ENCODE measurements around the gene IER5L.

Gene IER5L

GRCh38 chr9:129177791-129178567 lies at the start of gene IER5L:
Gene IER5L (minus strand): TSS chr9:129178261. CDS start chr9:129178052, 209 bp downstream.
- no peaks in the 10 kb centered on the region for H3K9me3 Mint-ChIP-seq
- peak within 1 kb of the TSS; percentile 91 for H3K4me3 Mint-ChIP-seq
- DNase-seq (ENCODE audit: low spot score), result peak; percentile 94
- no peaks in the 10 kb centered on the region for H3K36me3 Mint-ChIP-seq (ENCODE audit: low read depth)
- H3K4me1 Mint-ChIP-seq (ENCODE audit: low read depth), result peaks cover 10% of the 10 kb centered on the region
- H3K27ac Mint-ChIP-seq, result peak within 1 kb of the TSS; percentile 84
- H3K27me3 Mint-ChIP-seq (ENCODE audit: low read depth), result peaks cover 6% of the 10 kb centered on the region

DNA sequence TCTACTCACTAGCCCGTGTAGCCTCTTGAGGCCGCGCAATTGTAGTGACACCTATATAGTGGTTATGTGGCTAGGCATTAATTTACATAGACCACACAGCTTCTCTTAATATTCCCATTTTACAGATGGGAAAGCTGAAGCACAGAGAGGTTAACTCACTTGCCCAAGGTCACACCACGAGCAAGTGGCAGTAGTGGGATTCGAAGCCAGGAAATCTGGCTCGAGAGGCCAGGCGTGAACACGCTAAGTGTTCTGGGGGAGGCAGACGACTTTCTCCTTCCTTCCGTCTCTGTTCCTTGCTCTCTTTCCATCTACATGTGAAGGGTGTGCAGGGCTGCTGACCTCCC lies 49.8 kb upstream of the IER5L start:
- H3K4me1 Mint-ChIP-seq (ENCODE audit: low read depth), result peaks cover 18% of the 10 kb centered on the region
- no peaks in the 10 kb centered on the region for H3K36me3 Mint-ChIP-seq (ENCODE audit: low read depth)
- H3K27me3 Mint-ChIP-seq (ENCODE audit: low read depth), result no peaks in the 10 kb centered on the region
- H3K9me3 Mint-ChIP-seq, result peaks cover 2% of the 10 kb centered on the region
- H3K4me3 Mint-ChIP-seq, result no peak overlapping the region
- H3K27ac Mint-ChIP-seq, result no peak overlapping the region
- no peak for DNase-seq (ENCODE audit: low spot score)

DNA sequence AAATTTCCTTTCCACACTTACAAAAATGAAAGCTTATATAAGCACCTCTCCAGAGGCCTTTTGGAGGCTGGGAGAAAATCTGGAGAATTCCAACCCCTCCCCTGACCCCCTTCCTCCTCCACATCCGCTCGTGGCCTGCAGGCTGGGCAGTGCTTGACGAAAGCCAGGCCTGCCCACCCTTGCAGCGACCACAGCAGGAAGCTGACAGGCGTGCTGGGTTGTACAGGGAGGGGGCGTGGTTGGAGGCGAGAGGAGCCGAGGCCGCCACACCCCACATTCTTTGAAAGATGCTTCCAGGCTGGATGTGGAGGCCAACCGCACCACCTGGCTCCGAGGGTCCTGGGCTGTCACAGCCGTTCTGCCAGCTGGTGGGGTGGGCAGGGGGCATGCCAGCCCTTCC lies 47.8 kb upstream of the IER5L start:
- peak overlapping the region; percentile 27 for H3K27ac Mint-ChIP-seq
- H3K27me3 Mint-ChIP-seq (ENCODE audit: low read depth), result no peaks in the 10 kb centered on the region
- peak; percentile 31 for DNase-seq (ENCODE audit: low spot score)
- H3K4me1 Mint-ChIP-seq (ENCODE audit: low read depth), result peaks cover 23% of the 10 kb centered on the region
- H3K36me3 Mint-ChIP-seq (ENCODE audit: low read depth), result no peaks in the 10 kb centered on the region
- H3K4me3 Mint-ChIP-seq, result peak overlapping the region; percentile 59
- H3K9me3 Mint-ChIP-seq, result no peaks in the 10 kb centered on the region

DNA sequence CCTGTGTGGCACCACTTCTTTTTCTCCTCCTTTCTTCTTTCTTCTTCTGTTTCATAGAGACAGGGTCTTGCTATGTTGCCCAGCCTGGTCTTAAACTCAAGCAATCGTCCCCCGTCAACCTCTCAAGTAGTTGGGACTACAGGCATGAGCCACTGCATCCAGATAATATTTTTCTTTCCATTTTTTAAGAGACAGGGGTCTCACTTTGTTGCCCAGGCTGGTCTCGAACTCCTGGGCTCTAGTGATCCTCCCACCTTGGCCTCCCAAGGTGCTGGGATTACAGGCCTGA lies 47.4 kb upstream of the IER5L start:
- Mint-ChIP-seq H3K4me1 (ENCODE audit: low read depth) (peaks cover 27% of the 10 kb centered on the region), H3K9me3 (no peaks in the 10 kb centered on the region), H3K27me3 (ENCODE audit: low read depth) (no peaks in the 10 kb centered on the region), H3K27ac (peak overlapping the region; percentile 27), H3K36me3 (ENCODE audit: low read depth) (no peaks in the 10 kb centered on the region), H3K4me3 (peak overlapping the region; percentile 59)
- DNase-seq (ENCODE audit: low spot score), result no peak

- no peak for DNase-seq (ENCODE audit: low spot score)
- Mint-ChIP-seq H3K27ac (peak overlapping the region; percentile 26), H3K9me3 (no peaks in the 10 kb centered on the region), H3K27me3 (ENCODE audit: low read depth) (no peaks in the 10 kb centered on the region), H3K4me3 (no peak overlapping the region), H3K4me1 (ENCODE audit: low read depth) (peaks cover 27% of the 10 kb centered on the region), H3K36me3 (ENCODE audit: low read depth) (no peaks in the 10 kb centered on the region)
Observed at GRCh38 chr9:129224618-129225489, 46.8 kb upstream of the IER5L start.

- no peaks in the 10 kb centered on the region for H3K27me3 Mint-ChIP-seq (ENCODE audit: low read depth)
- H3K9me3 Mint-ChIP-seq, result no peaks in the 10 kb centered on the region
- no peak overlapping the region for H3K4me3 Mint-ChIP-seq
- H3K27ac Mint-ChIP-seq, result no peak overlapping the region
- H3K36me3 Mint-ChIP-seq (ENCODE audit: low read depth), result no peaks in the 10 kb centered on the region
- peaks cover 25% of the 10 kb centered on the region for H3K4me1 Mint-ChIP-seq (ENCODE audit: low read depth)
- DNase-seq (ENCODE audit: low spot score), result no peak
Observed at GRCh38 chr9:129223551-129224208, 45.6 kb upstream of the IER5L start.

GRCh38 chr9:129222819-129223218 lies 44.8 kb upstream of the IER5L start:
- Mint-ChIP-seq H3K27me3 (ENCODE audit: low read depth) (no peaks in the 10 kb centered on the region), H3K4me3 (no peak overlapping the region), H3K9me3 (no peaks in the 10 kb centered on the region), H3K36me3 (ENCODE audit: low read depth) (no peaks in the 10 kb centered on the region), H3K27ac (no peak overlapping the region), H3K4me1 (ENCODE audit: low read depth) (peaks cover 25% of the 10 kb centered on the region)
- DNase-seq (ENCODE audit: low spot score), result no peak

GRCh38 chr9:129221979-129222635 lies 44.0 kb upstream of the IER5L start:
- Mint-ChIP-seq H3K4me3 (no peak overlapping the region), H3K27me3 (ENCODE audit: low read depth) (no peaks in the 10 kb centered on the region), H3K4me1 (ENCODE audit: low read depth) (peaks cover 25% of the 10 kb centered on the region), H3K27ac (no peak overlapping the region), H3K9me3 (no peaks in the 10 kb centered on the region), H3K36me3 (ENCODE audit: low read depth) (no peaks in the 10 kb centered on the region)
- DNase-seq (ENCODE audit: low spot score), result no peak

DNA sequence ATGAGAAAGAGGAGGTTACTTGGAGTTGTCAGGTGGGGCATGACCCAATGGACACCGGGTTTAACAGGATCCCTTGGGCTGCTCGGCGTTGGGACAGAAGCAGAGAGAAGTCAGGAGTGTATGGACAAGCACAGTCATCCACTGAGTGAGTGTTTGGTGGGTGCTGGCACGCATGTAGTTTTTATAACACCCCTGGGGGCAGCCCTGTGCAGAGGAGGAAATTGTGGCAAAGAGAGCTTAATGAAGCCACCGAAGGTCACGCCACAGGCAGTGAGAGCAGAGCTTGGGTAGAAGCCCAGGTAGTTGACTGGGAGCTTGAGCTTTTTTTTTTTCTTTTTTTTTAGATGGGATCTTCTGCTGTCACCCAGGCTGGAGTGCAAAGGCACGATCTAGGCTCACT lies 43.2 kb upstream of the IER5L start:
- DNase-seq (ENCODE audit: low spot score), result no peak
- Mint-ChIP-seq H3K4me3 (peak overlapping the region; percentile 13), H3K9me3 (no peaks in the 10 kb centered on the region), H3K4me1 (ENCODE audit: low read depth) (peaks cover 25% of the 10 kb centered on the region), H3K36me3 (ENCODE audit: low read depth) (no peaks in the 10 kb centered on the region), H3K27me3 (ENCODE audit: low read depth) (no peaks in the 10 kb centered on the region), H3K27ac (peak overlapping the region; percentile 0)

DNA sequence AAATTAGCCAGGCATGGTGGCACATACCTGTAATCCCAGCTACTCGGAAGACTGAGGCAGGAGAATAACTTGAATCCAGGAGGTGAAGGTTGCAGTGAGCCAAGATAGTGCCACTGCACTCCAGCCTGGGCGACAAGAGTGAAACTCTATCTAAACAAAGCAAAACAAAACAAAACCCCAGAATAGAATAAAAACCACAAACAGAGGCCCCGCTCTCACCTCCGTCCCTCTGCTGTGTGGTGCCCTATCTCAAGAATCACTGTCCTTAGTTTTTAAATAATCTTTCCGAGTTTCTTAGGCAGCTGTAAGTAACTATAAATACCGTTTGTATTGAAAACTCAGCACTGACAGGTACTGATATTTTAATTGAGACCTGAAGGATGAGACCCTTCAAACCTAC lies 42.7 kb upstream of the IER5L start:
- no peaks in the 10 kb centered on the region for H3K9me3 Mint-ChIP-seq
- H3K27me3 Mint-ChIP-seq (ENCODE audit: low read depth), result no peaks in the 10 kb centered on the region
- H3K27ac Mint-ChIP-seq, result peak overlapping the region; percentile 0
- DNase-seq (ENCODE audit: low spot score), result no peak
- H3K36me3 Mint-ChIP-seq (ENCODE audit: low read depth), result no peaks in the 10 kb centered on the region
- H3K4me1 Mint-ChIP-seq (ENCODE audit: low read depth), result peaks cover 21% of the 10 kb centered on the region
- peak overlapping the region; percentile 13 for H3K4me3 Mint-ChIP-seq

DNA sequence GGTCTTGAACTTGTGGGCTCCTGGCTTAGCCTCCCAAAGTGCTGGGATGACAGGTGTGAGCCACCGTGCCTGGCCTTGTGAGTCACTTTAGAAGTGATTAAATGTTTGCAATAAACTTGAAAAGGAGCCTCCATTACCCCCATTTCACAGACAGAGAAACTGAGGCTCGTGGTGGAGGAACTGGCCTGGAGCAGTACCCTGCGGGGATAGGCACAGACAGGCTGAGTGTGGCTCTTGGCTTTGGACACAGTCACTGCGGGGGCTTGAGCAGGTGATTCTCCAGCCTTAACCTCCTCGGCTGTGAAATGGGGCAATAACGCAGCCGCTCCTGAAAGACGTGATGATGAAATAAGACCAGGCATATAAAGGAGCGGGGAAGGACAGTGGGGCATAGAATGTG lies 40.9 kb upstream of the IER5L start:
- H3K27me3 Mint-ChIP-seq (ENCODE audit: low read depth), result no peaks in the 10 kb centered on the region
- H3K4me3 Mint-ChIP-seq, result no peak overlapping the region
- H3K4me1 Mint-ChIP-seq (ENCODE audit: low read depth), result peaks cover 9% of the 10 kb centered on the region
- no peaks in the 10 kb centered on the region for H3K36me3 Mint-ChIP-seq (ENCODE audit: low read depth)
- H3K27ac Mint-ChIP-seq, result no peak overlapping the region
- DNase-seq (ENCODE audit: low spot score), result no peak
- no peaks in the 10 kb centered on the region for H3K9me3 Mint-ChIP-seq

- no peaks in the 10 kb centered on the region for H3K9me3 Mint-ChIP-seq
- H3K4me1 Mint-ChIP-seq (ENCODE audit: low read depth), result peaks cover 9% of the 10 kb centered on the region
- no peaks in the 10 kb centered on the region for H3K27me3 Mint-ChIP-seq (ENCODE audit: low read depth)
- no peaks in the 10 kb centered on the region for H3K36me3 Mint-ChIP-seq (ENCODE audit: low read depth)
- H3K27ac Mint-ChIP-seq, result no peak overlapping the region
- no peak for DNase-seq (ENCODE audit: low spot score)
- no peak overlapping the region for H3K4me3 Mint-ChIP-seq
Observed at GRCh38 chr9:129218272-129218625, 40.2 kb upstream of the IER5L start.

DNA sequence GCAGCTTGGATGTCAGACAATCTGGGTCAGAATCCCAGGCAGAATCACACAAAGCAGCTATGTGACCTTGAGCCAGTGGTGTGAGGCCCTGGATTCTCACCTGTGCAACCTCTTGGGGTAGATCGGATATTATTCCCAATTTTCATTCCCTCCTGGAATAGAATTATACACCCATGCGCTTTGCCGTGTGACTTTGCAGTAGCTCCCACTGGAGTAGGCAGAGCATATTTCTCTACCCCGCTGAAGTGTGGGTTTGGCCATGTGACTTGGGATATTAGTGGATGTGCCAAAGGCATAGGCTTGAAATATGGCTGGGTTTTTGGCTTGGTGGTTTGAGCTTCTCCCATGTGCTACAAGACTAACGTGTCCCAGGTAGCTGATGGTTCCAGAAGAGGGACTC lies 35.5 kb upstream of the IER5L start:
- Mint-ChIP-seq H3K4me3 (no peak overlapping the region), H3K27me3 (ENCODE audit: low read depth) (no peaks in the 10 kb centered on the region), H3K9me3 (no peaks in the 10 kb centered on the region), H3K27ac (no peak overlapping the region), H3K36me3 (ENCODE audit: low read depth) (no peaks in the 10 kb centered on the region), H3K4me1 (ENCODE audit: low read depth) (peaks cover 5% of the 10 kb centered on the region)
- DNase-seq (ENCODE audit: low spot score), result no peak

GRCh38 chr9:129211686-129212085 lies 33.6 kb upstream of the IER5L start:
- H3K4me3 Mint-ChIP-seq, result no peak overlapping the region
- no peaks in the 10 kb centered on the region for H3K27me3 Mint-ChIP-seq (ENCODE audit: low read depth)
- no peak overlapping the region for H3K27ac Mint-ChIP-seq
- DNase-seq (ENCODE audit: low spot score), result no peak
- H3K4me1 Mint-ChIP-seq (ENCODE audit: low read depth), result peaks cover 16% of the 10 kb centered on the region
- H3K9me3 Mint-ChIP-seq, result no peaks in the 10 kb centered on the region
- H3K36me3 Mint-ChIP-seq (ENCODE audit: low read depth), result no peaks in the 10 kb centered on the region

All from T-helper 2 cell treated with Interferon-gamma antibody and Interleukin-4, amounts not matched to agents 5 μg/mL and 100 μg/mL, for 36 hours (primary cell).